ENCODE data around the gene ELN.

DNA sequence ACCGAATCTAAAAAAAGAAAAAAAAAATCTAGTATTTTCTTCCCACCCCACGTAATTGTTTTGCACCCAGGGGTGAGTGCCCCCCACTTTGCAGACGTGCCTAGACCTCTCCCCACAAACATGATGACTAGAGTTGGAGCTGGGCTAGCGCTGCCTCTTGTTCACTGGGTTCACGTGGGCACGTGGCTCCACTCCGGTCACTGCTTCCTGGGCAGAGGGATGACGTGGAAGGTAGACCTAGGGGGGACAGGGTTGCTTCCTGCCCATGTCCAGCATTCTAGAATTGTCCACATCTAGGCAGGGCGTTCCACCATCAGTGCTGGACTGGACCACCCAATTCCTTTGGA, 54.8 kb downstream of the ELN start:
- TF ChIP-seq CTCF (IDR thresholded peaks at IDR 0.05) (no peak), EP300 (IDR thresholded peaks at IDR 0.05) (no peak)
